Measurements from ENCODE around the gene CDHR3. TPM values are rescaled to one million over a fixed set of nuclear protein-coding genes. Genes with fewer than 3 reads are reported as not detected.

The CDHR3 gene
- total and polyA plus RNA-seq, 2 of the 8 experiments (the other 6 are each of a cell fraction or from before 2014, with no cell fraction given): 6.4 to 6.8 TPM

- H4K91ac ChIP-seq (replicated peaks; ENCODE audit: insufficient read length, low read length): no peak overlapping the region
- ChIA-PET POLR2A (ENCODE audit: partially characterized antibody) (no interaction called here), CTCF (ENCODE audit: partially characterized antibody) (interaction anchor here (1.0 to 8.6 kb wide), 8 partner anchors 16 to 351 kb away, joined by 3 to 68 read pairs (median 4); no protein-coding TSS in a partner anchor)
- no peak overlapping the region for H3K27ac ChIP-seq (ENCODE audit: low read depth, low read length)
- no peak overlapping the region for H2AFZ ChIP-seq (ENCODE audit: low read length)
- H3K79me1 ChIP-seq (ENCODE audit: low read depth, low read length): no peaks in the 10 kb centered on the region
- 0 out of 2 replicates have a peak overlapping the region, but pooled peaks have one; percentile 32 for H2BK15ac ChIP-seq (ENCODE audit: low read length)
- no peak overlapping the region for H3K18ac ChIP-seq (ENCODE audit: extremely low read depth, low read length)
- no peaks in the 10 kb centered on the region; a peak in 1 of 8 replicates for H3K36me3 ChIP-seq (ENCODE audit: control insufficient read depth in 2 of 4, insufficient read depth in 4 of 4, low read length in 3 of 4)
- H3K56ac ChIP-seq (replicated peaks; ENCODE audit: insufficient read length, low read depth, low read length): no peak overlapping the region
- FAIRE-seq (no peak), DNase-seq (ENCODE audit: low read depth in 1 of 2, low spot score in 2 of 2) (no peak)
- H2BK20ac ChIP-seq (ENCODE audit: low read length): no peak overlapping the region
- H2BK12ac ChIP-seq (ENCODE audit: low read depth, low read length): 0 out of 2 replicates have a peak overlapping the region, but pooled peaks have one; percentile 7
- no peak overlapping the region for H3K23ac ChIP-seq (ENCODE audit: insufficient read length)
- H3K4me1 ChIP-seq (replicated peaks in 1 of 4; ENCODE audit: control insufficient read depth in 3 of 4, insufficient read depth in 4 of 4, low read length in 3 of 4): peaks cover 5 to 20% (median 13%) of the 10 kb centered on the region in 4 experiments
- no peak overlapping the region for H3K4me2 ChIP-seq (ENCODE audit: insufficient read depth in 1 of 2, low read depth in 2 of 2, low read length in 2 of 2)
- peaks cover 0 to 3% (median 2%) of the 10 kb centered on the region in 4 experiments; a peak in 3 of 7 replicates for H3K27me3 ChIP-seq (replicated peaks in 1 of 4; ENCODE audit: control insufficient read depth in 3 of 4, extremely low read depth in 1 of 4, insufficient read depth in 3 of 4, low read length in 3 of 4)
- no peaks in the 10 kb centered on the region for H3K79me2 ChIP-seq (ENCODE audit: control insufficient read depth in 1 of 2, insufficient read depth in 2 of 2, low read length in 2 of 2)
- no peaks in the 10 kb centered on the region for H3K23me2 ChIP-seq (ENCODE audit: low read depth, low read length)
- H2BK120ac ChIP-seq (replicated peaks; ENCODE audit: low read depth, low read length): no peak overlapping the region
- no peaks in the 10 kb centered on the region for H4K20me1 ChIP-seq (replicated peaks in 1 of 2; ENCODE audit: control insufficient read depth in 1 of 2, insufficient read depth in 2 of 2, low read length in 2 of 2)
- H3K9me3 ChIP-seq (ENCODE audit: insufficient read depth in 2 of 2, low read depth in 1 of 2, low read length in 1 of 2): peaks cover 3 to 8% of the 10 kb centered on the region in 2 experiments; a peak in 3 of 4 replicates
- H2BK5ac ChIP-seq (ENCODE audit: low read depth, low read length): no peak overlapping the region
- 83% methylated on average over 5 of the region's 5 CpGs; no CpG with 5 or more reads in 1 of the 2 experiments for WGBS, 2 experiments (ENCODE audit: extremely low coverage in 1 of 2, insufficient coverage in 1 of 2, insufficient read length in 1 of 2, insufficient replicate concordance in 2 of 2, low coverage in 1 of 2, low lambda C conversion rate in 2 of 2, missing lambda C conversion rate in 1 of 2)
- no peak overlapping the region for H4K5ac ChIP-seq (ENCODE audit: insufficient read length, low read depth, low read length)
- no peak overlapping the region for H3K4me3 ChIP-seq (ENCODE audit: extremely low read depth in 1 of 4, insufficient read depth in 2 of 4, low read depth in 3 of 4, low read length in 4 of 4)
- no peak overlapping the region for H3K4ac ChIP-seq (replicated peaks; ENCODE audit: insufficient read length, low read depth, low read length)
- no peak overlapping the region for H4K8ac ChIP-seq (ENCODE audit: extremely low read depth, insufficient read depth, low read length)
- no peak overlapping the region for H3K14ac ChIP-seq (ENCODE audit: insufficient read length)
- no peak overlapping the region for H3K9ac ChIP-seq (replicated peaks in 1 of 4; ENCODE audit: extremely low read depth in 1 of 4, low read depth in 3 of 4, low read length in 3 of 4)
- no peak overlapping the region for H2AK5ac ChIP-seq (ENCODE audit: low read depth, low read length)
- TF ChIP-seq ZNF274 (IDR thresholded peaks at IDR 0.05; ENCODE audit: borderline replicate concordance, extremely low read depth, low read length): no peak
- TF ChIP-seq TAF7 (optimal IDR thresholded peaks at IDR 0.05; ENCODE audit: borderline replicate concordance, low read depth, low read length): no peak
- TF ChIP-seq BACH1 (IDR thresholded peaks at IDR 0.05; ENCODE audit: low read length): no peak
- TF ChIP-seq ATF3 (IDR thresholded peaks at IDR 0.05; ENCODE audit: insufficient read depth, low read depth, low read length): no peak
- TF ChIP-seq NRF1 (IDR thresholded peaks at IDR 0.05; ENCODE audit: low read depth, low read length): no peak
- TF ChIP-seq FOSL1 (IDR thresholded peaks at IDR 0.05; ENCODE audit: insufficient read depth, low read depth, low read length): no peak
Measured at GRCh38 chr7:106012184-106012583, 49.1 kb downstream of the CDHR3 start.
